ENCODE measurements around the gene GPR137B.

GRCh38 chr1:236148470-236148845 is 6.1 kb downstream of the GPR137B start:
- TF ChIP-seq CTCF (IDR thresholded peaks at IDR 0.05 in 4 of 5, conservative IDR thresholded peaks at IDR 0.05 in 1 of 5) (no peak), POLR2A (IDR thresholded peaks at IDR 0.05) (no peak)
